Measurements from ENCODE around the gene CORIN.
"Not testable (repeated sequence)": the region's sequence is repeated elsewhere in the genome, so short reads cannot be mapped to it uniquely, and the experiment has no call there.

CORIN gene

GRCh38 chr4:47721892-47722575, 115.8 kb downstream of the CORIN start:
- no peak for DNase-seq (ENCODE audit: low read depth)

GRCh38 chr4:47721485-47721884, 116.4 kb downstream of the CORIN start:
- no peak for DNase-seq (ENCODE audit: low read depth)

- no peak for DNase-seq (ENCODE audit: low read depth)
Observed at GRCh38 chr4:47720787-47721186, 117.1 kb downstream of the CORIN start.

GRCh38 chr4:47719576-47719975, 118.3 kb downstream of the CORIN start:
- DNase-seq (ENCODE audit: low read depth) = no peak

- no peak for DNase-seq (ENCODE audit: low read depth)
Observed at GRCh38 chr4:47718696-47719095, 119.2 kb downstream of the CORIN start.

GRCh38 chr4:47717188-47717587, 120.7 kb downstream of the CORIN start:
- DNase-seq (ENCODE audit: low read depth) = no peak

- no peak for DNase-seq (ENCODE audit: low read depth)
Observed at GRCh38 chr4:47715716-47716416, 122.0 kb downstream of the CORIN start.

- no peak for DNase-seq (ENCODE audit: low read depth)
Observed at GRCh38 chr4:47714269-47714668, 123.6 kb downstream of the CORIN start.

- no peak for DNase-seq (ENCODE audit: low read depth)
Observed at GRCh38 chr4:47713129-47713834, 124.6 kb downstream of the CORIN start.

GRCh38 chr4:47711646-47712045, 126.2 kb downstream of the CORIN start:
- no peak for DNase-seq (ENCODE audit: low read depth)

GRCh38 chr4:47711183-47711582, 126.7 kb downstream of the CORIN start:
- no peak for DNase-seq (ENCODE audit: low read depth)

- DNase-seq (ENCODE audit: low read depth) = not testable (repeated sequence)
Observed at GRCh38 chr4:47706352-47706751, 131.5 kb downstream of the CORIN start.

- no peak for DNase-seq (ENCODE audit: low read depth)
Observed at GRCh38 chr4:47705326-47705981, 132.4 kb downstream of the CORIN start.

- DNase-seq (ENCODE audit: low read depth) = no peak
Observed at GRCh38 chr4:47704693-47705325, 133.1 kb downstream of the CORIN start.

- DNase-seq (ENCODE audit: low read depth) = no peak
Observed at GRCh38 chr4:47703956-47704355, 133.9 kb downstream of the CORIN start.

- DNase-seq (ENCODE audit: low read depth) = no peak
Observed at GRCh38 chr4:47703008-47703407, 134.9 kb downstream of the CORIN start.

- DNase-seq (ENCODE audit: low read depth) = no peak
Observed at GRCh38 chr4:47701286-47701685, 136.6 kb downstream of the CORIN start.

GRCh38 chr4:47698837-47699236, 139.0 kb downstream of the CORIN start:
- no peak for DNase-seq (ENCODE audit: low read depth)

GRCh38 chr4:47696823-47697222, 141.0 kb downstream of the CORIN start:
- DNase-seq (ENCODE audit: low read depth) = no peak

GRCh38 chr4:47695260-47695659, 142.6 kb downstream of the CORIN start:
- DNase-seq (ENCODE audit: low read depth) = no peak

- no peak for DNase-seq (ENCODE audit: low read depth)
Observed at GRCh38 chr4:47694322-47694721, 143.5 kb downstream of the CORIN start.

- no peak for DNase-seq (ENCODE audit: low read depth)
Observed at GRCh38 chr4:47692691-47693090, 145.2 kb downstream of the CORIN start.
